Suprapubic skin (tissue), 4 donors: ENCODE results near the gene CPSF7.

Experiments used
- EP300 ChIP-seq: sonication (generic); formaldehyde crosslinking; IDR thresholded peaks from one replicate; pipeline ENCODE4 v1.6.1; 2017; ENCODE audit warnings: antibody characterized with exemption
- POLR2AphosphoS5 ChIP-seq, 3 donors: sonication (generic); formaldehyde crosslinking; IDR thresholded peaks; one replicate each; pipeline ENCODE4 v1.6.1; 2017; ENCODE audit warnings: antibody characterized with exemption in 3 of 3
- TF ChIP-seq, protein P1 (sequence below), 2 donors: fragments of 200-600 bp in 1 of 2; fragments of 450-650 bp in 1 of 2; sonication (generic) in 1 of 2; IDR thresholded peaks; one replicate each; pipeline ENCODE4 v1.5.1; 2016 to 2019; ENCODE audit warnings: antibody characterized with exemption in 2 of 2, mild to moderate bottlenecking in 1 of 2, moderate library complexity in 1 of 2

DNA sequence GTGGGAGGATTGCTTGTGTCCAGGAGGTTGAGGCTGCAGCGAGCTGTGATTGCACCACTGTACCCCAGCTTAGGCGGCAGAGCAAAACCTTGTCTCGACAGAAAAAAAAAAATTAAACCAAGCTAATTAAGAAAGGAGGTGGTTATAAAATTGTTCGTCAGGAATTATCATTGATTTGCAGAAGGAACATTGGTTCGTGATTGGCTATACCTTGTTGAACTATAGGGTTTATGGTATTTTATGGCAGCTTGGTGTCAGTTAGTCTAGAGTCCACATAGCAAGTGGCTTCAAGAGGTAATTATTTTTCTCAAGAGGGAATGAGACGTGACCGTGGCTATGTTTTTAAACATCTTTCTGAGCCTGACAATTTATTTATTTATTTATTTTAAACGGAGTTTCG lies 48.9 kb downstream of the CPSF7 start:
- no peak for TF ChIP-seq POLR2AphosphoS5 (IDR thresholded peaks at IDR 0.05)
- no peak for TF ChIP-seq EP300
- TF ChIP-seq, protein P1, sequence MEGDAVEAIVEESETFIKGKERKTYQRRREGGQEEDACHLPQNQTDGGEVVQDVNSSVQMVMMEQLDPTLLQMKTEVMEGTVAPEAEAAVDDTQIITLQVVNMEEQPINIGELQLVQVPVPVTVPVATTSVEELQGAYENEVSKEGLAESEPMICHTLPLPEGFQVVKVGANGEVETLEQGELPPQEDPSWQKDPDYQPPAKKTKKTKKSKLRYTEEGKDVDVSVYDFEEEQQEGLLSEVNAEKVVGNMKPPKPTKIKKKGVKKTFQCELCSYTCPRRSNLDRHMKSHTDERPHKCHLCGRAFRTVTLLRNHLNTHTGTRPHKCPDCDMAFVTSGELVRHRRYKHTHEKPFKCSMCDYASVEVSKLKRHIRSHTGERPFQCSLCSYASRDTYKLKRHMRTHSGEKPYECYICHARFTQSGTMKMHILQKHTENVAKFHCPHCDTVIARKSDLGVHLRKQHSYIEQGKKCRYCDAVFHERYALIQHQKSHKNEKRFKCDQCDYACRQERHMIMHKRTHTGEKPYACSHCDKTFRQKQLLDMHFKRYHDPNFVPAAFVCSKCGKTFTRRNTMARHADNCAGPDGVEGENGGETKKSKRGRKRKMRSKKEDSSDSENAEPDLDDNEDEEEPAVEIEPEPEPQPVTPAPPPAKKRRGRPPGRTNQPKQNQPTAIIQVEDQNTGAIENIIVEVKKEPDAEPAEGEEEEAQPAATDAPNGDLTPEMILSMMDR (IDR thresholded peaks at IDR 0.05), result no peak
